GM23248 (cell line): Measurements from ENCODE around the gene HEPHL1. TPM values are rescaled to one million over a fixed set of nuclear protein-coding genes. Genes with fewer than 3 reads are reported as not detected.

ENCODE experiments used
- DNase-seq: peaks from one replicate; pipeline ENCODE4 v3.0.0-alpha.2; 2015
- H2AFZ ChIP-seq: fragments of 200-600 bp; sonication (generic); 2 replicates; pipeline ENCODE4 v1.6.1; 2016; ENCODE audit warnings: antibody characterized with exemption
- H3F3A ChIP-seq: fragments of 200-600 bp; sonication (generic); 2 replicates; pipeline ENCODE4 v1.6.1; 2016; ENCODE audit warnings: mild to moderate bottlenecking, antibody characterized with exemption, mixed run types; ENCODE audit not compliant: insufficient read depth
- H3K27ac ChIP-seq: fragments of 200-600 bp; sonication (generic); 2 replicates; pipeline ENCODE4 v1.5.1; 2016; ENCODE audit warnings: mild to moderate bottlenecking
- H3K27me3 ChIP-seq: fragments of 200-600 bp; sonication (generic); replicated peaks from 2 replicates; pipeline ENCODE4 v1.6.1; 2016; ENCODE audit warnings: mild to moderate bottlenecking; ENCODE audit not compliant: insufficient read depth
- H3K36me3 ChIP-seq: fragments of 200-600 bp; sonication (generic); 2 replicates; pipeline ENCODE4 v1.6.1; 2016; ENCODE audit warnings: low read depth, mild to moderate bottlenecking
- H3K4me1 ChIP-seq: fragments of 200-600 bp; sonication (generic); 2 replicates; pipeline ENCODE4 v1.6.1; 2016; ENCODE audit warnings: mild to moderate bottlenecking; ENCODE audit not compliant: insufficient read depth
- H3K4me2 ChIP-seq: fragments of 200-600 bp; sonication (generic); one replicate; pipeline ENCODE4 v1.6.1; 2016; ENCODE audit warnings: mild to moderate bottlenecking; ENCODE audit not compliant: unreplicated experiment
- H3K4me3 ChIP-seq: fragments of 200-600 bp; sonication (generic); 2 replicates; pipeline ENCODE4 v1.5.1; 2016; ENCODE audit warnings: mild to moderate bottlenecking
- H3K79me2 ChIP-seq: fragments of 200-600 bp; sonication (generic); 2 replicates; pipeline ENCODE4 v1.6.1; 2016; ENCODE audit warnings: mild to moderate bottlenecking; ENCODE audit not compliant: insufficient read depth
- H3K9ac ChIP-seq: fragments of 200-600 bp; sonication (generic); 2 replicates; pipeline ENCODE4 v1.6.1; 2016; ENCODE audit warnings: mild to moderate bottlenecking
- H3K9me2 ChIP-seq: fragments of 200-600 bp; sonication (generic); 2 replicates; pipeline ENCODE4 v1.6.1; 2016; ENCODE audit warnings: mixed run types, mild to moderate bottlenecking, moderate library complexity; ENCODE audit not compliant: insufficient read depth
- H3K9me3 ChIP-seq: fragments of 200-600 bp; sonication (generic); one replicate; pipeline ENCODE4 v1.6.1; 2017; ENCODE audit warnings: low read depth
- H4K20me1 ChIP-seq: fragments of 200-600 bp; sonication (generic); 2 replicates; pipeline ENCODE4 v1.6.0; 2016; ENCODE audit not compliant: insufficient read depth
- EZH2 ChIP-seq: fragments of 200-600 bp; sonication (generic); IDR thresholded peaks from 2 replicates; pipeline ENCODE4 v1.6.1; 2018; ENCODE audit warnings: antibody characterized with exemption, mild to moderate bottlenecking; ENCODE audit not compliant: insufficient read depth, poor library complexity, severe bottlenecking
- EZH2phosphoT487 ChIP-seq: fragments of 200-600 bp; sonication (generic); IDR thresholded peaks from 2 replicates; pipeline ENCODE4 v1.6.1; 2018; ENCODE audit warnings: antibody characterized with exemption, moderate library complexity, mild to moderate bottlenecking, low read depth; ENCODE audit not compliant: insufficient read depth
- whole genome bisulfite sequencing, 2 experiments: methylation state at CpG; one replicate each; pipeline ENCODE4 v1.1.6; 2015 to 2017; ENCODE audit warnings: low lambda C conversion rate in 2 of 2, low coverage in 1 of 2; ENCODE audit errors: missing lambda C conversion rate in 2 of 2; 5-methylcytosine and 5-hydroxymethylcytosine counted together
- in situ Hi-C: fragments of 300-500 bp; cut with MboI; formaldehyde crosslinking; loops from 2 replicates; pipeline ENCODE4 v1.15.0; 2020
- polyA plus RNA-seq: library from polyadenylated mRNA; unstranded; fragments of >200 nt; fragmentation: Nextera tagmentation; extraction: Ambion mirVana; gene quantifications from 2 replicates; pipeline ENCODE4 v1.2.1, GENCODE V29; 2016
- total RNA-seq: library from RNA; depleted of rRNA; stranded (reverse); fragments of >200 nt; shearing (Covaris generic); gene quantifications from 2 replicates; pipeline ENCODE4 v1.2.3, GENCODE V29; 2014

Gene HEPHL1
- total and polyA plus RNA-seq, 2 experiments from 2014 or later, result not detected

DNA sequence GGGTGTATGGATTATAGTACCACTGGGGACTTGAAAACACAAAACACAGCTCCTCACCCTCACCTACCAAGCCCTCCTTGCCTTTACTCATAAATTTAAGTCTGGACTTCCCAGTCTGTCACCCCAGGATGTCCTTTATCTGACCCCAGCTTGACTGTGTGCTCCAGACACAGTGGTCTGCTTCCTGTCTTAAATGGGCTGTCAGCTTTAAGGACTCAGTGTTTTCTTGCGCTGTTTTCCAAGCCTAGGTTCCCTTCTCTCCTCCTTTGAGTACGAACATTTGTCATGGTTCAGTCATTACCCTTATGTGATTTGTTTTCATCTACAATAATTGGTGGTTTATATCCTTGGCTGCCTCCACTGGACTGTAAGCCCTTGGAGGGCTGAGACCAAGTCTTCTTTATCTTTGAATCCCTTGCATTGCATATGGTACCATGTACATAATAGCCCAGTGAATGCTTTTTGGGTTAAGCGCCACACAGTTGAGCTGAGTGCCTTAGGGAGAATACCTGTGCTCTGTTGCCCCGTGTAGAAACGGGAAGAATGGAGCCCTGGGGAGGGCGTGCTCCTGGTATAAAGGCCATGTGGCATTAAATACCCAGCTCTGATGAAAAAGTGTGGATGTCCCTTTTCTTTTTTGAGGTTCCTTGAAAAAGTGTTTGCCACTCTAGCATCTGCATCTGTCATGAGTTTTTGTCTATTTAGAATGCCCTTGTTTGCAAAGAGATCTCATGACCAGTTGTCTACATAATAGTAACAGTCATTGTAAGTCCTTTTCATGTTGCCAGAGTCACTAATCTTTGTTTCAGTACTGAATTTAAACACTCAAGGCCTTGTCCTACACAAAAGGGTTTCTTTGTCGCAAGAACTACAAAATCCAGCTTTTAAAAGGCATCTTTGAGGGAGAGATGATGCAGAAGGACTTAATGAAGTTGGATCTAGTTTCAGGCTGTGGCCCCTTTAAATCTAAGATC, 121.4 kb downstream of the HEPHL1 start:
- no peaks in the 10 kb centered on the region for H3K36me3 ChIP-seq
- H3K4me3 ChIP-seq, result no peak overlapping the region
- TF ChIP-seq EZH2, result no peak
- TF ChIP-seq EZH2phosphoT487, result no peak
- H4K20me1 ChIP-seq, result no peaks in the 10 kb centered on the region
- H3K27ac ChIP-seq, result no peak overlapping the region
- peaks cover 14% of the 10 kb centered on the region; the same call in 1 of the 2 replicates for H3F3A ChIP-seq
- no peaks in the 10 kb centered on the region for H3K9me3 ChIP-seq
- no peak for DNase-seq
- H3K9ac ChIP-seq, result no peak overlapping the region
- H3K4me1 ChIP-seq, result peaks cover 6% of the 10 kb centered on the region; the same call in 1 of the 2 replicates
- no peak overlapping the region for H2AFZ ChIP-seq
- WGBS, 2 experiments, result 82 to 85% methylated on average over 7 of the region's 7 CpGs
- in situ Hi-C loops, result no loop called here
- H3K79me2 ChIP-seq, result peaks cover 99% of the 10 kb centered on the region
- no peaks in the 10 kb centered on the region for H3K27me3 ChIP-seq
- no peaks in the 10 kb centered on the region for H3K9me2 ChIP-seq
- no peak overlapping the region for H3K4me2 ChIP-seq

DNA sequence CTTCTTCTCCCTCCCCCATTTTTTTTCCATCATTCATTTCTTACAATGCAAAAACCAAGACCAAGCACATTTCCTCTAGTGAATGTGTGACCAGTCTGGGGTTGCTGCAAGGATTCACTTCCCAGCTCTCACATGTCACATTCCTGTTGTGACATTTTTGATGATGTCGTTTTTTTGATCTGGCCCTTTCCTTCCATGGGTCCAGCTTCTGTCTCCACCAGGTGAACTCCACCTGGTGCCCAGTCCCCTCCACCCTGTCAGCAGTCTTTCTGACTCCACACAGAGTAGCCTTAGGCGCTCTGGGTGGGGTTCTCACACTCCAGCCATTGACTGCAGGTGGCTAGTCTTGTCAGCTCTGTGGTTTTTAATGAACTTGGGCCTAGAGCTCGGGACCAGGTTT, 123.1 kb downstream of the HEPHL1 start:
- Histone ChIP-seq H2AFZ (no peak overlapping the region), H3K4me1 (peaks cover 8% of the 10 kb centered on the region), H3K36me3 (no peaks in the 10 kb centered on the region), H3K4me2 (no peak overlapping the region), H3K9me3 (no peaks in the 10 kb centered on the region), H3K9ac (no peak overlapping the region), H3F3A (no peaks in the 10 kb centered on the region), H3K79me2 (peaks cover 100% of the 10 kb centered on the region), H3K27ac (no peak overlapping the region), H3K27me3 (no peaks in the 10 kb centered on the region), H3K9me2 (no peaks in the 10 kb centered on the region), H4K20me1 (no peaks in the 10 kb centered on the region), H3K4me3 (no peak overlapping the region)
- DNase-seq, result no peak
- in situ Hi-C loops, result no loop called here
- 88 to 90% methylated on average over 3 of the region's 3 CpGs for WGBS, 2 experiments
- TF ChIP-seq EZH2phosphoT487 (no peak), EZH2 (no peak)

DNA sequence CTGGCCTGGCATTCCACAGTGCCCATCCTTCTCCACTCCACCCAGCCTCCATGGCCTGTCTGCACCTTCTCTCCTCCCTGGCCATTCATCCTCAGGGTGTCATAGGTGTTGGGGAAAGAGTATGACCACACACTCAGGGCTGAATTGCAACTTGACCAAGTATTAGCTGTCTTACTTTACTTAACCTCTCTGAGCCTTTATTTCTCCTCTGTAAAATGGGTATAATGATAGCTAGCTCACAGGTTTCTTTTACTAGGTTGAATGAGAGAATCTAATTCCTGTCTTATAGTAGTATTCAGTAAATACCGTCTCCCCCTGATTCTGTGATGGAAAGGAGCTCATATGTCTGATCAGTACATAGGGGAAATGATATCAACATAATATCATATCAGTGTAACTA, 123.5 kb downstream of the HEPHL1 start:
- Histone ChIP-seq H4K20me1 (no peaks in the 10 kb centered on the region; the same call in 1 of the 2 replicates), H3K9me3 (no peaks in the 10 kb centered on the region), H3K9ac (no peak overlapping the region), H3F3A (no peaks in the 10 kb centered on the region), H3K4me3 (no peak overlapping the region), H3K4me1 (peaks cover 12% of the 10 kb centered on the region), H3K9me2 (no peaks in the 10 kb centered on the region), H3K27me3 (no peaks in the 10 kb centered on the region), H3K36me3 (no peaks in the 10 kb centered on the region), H2AFZ (no peak overlapping the region), H3K79me2 (peaks cover 100% of the 10 kb centered on the region), H3K4me2 (no peak overlapping the region), H3K27ac (no peak overlapping the region)
- DNase-seq, result no peak
- WGBS, 2 experiments, result 94 to 96% methylated on average over 1 of the region's 1 CpG
- in situ Hi-C loops, result no loop called here
- TF ChIP-seq EZH2 (no peak), EZH2phosphoT487 (no peak)

DNA sequence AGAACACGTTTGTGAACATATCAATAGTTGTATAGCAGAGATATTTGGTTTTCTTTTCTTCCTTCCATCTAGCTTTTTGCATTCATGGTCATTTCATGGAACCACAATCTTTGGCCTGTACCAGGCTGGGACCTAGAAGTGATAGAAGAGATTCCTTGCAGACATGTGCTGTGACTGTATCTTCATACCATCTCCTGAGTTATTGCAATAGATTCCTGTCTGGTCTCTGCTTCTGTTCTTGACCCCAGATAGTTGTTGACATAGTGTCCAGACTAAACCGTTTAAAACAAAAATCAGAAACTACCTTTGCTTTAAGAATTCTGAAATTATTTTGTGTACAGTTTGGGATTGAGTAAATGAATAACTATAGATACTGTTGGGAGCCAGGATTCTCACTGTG, 124.3 kb downstream of the HEPHL1 start:
- Histone ChIP-seq H3K4me2 (no peak overlapping the region), H3K9me2 (no peaks in the 10 kb centered on the region), H3K36me3 (no peaks in the 10 kb centered on the region)

More for the DNA sequence above, 124.3 kb downstream of the HEPHL1 start:
- no peak overlapping the region for H2AFZ ChIP-seq
- no peaks in the 10 kb centered on the region; the same call in 1 of the 2 replicates for H4K20me1 ChIP-seq
- H3K27me3 ChIP-seq, result no peaks in the 10 kb centered on the region
- in situ Hi-C loops, result no loop called here
- WGBS, 2 experiments, result 81 to 91% methylated on average over 2 of the region's 2 CpGs
- no peak overlapping the region for H3K27ac ChIP-seq
- no peak overlapping the region for H3K9ac ChIP-seq
- H3K79me2 ChIP-seq, result peaks cover 100% of the 10 kb centered on the region
- H3K4me3 ChIP-seq, result no peak overlapping the region
- TF ChIP-seq EZH2phosphoT487 (no peak), EZH2 (no peak)
- H3F3A ChIP-seq, result no peaks in the 10 kb centered on the region
- H3K9me3 ChIP-seq, result no peaks in the 10 kb centered on the region
- peaks cover 15% of the 10 kb centered on the region for H3K4me1 ChIP-seq
- DNase-seq, result no peak
